Fibroblast of pulmonary artery (primary cell): ENCODE measurements around the gene CNTNAP2.

Experiments
- DNase-seq: peaks from one replicate; pipeline ENCODE4 v3.0.0-alpha.2; 2010; ENCODE audit warnings: low read depth
- H3K4me3 ChIP-seq: replicated peaks from 2 replicates; pipeline ENCODE4 v1.5.1; 2011; ENCODE audit warnings: low read depth, mild to moderate bottlenecking, control low read depth, low read length, moderate library complexity
- TF ChIP-seq, protein P1 (sequence below): IDR thresholded peaks from 2 replicates; pipeline ENCODE4 v1.5.1; 2011; ENCODE audit warnings: mild to moderate bottlenecking, control low read depth, low read length, inconsistent platforms; ENCODE audit errors: missing control alignments

CNTNAP2 gene

DNA sequence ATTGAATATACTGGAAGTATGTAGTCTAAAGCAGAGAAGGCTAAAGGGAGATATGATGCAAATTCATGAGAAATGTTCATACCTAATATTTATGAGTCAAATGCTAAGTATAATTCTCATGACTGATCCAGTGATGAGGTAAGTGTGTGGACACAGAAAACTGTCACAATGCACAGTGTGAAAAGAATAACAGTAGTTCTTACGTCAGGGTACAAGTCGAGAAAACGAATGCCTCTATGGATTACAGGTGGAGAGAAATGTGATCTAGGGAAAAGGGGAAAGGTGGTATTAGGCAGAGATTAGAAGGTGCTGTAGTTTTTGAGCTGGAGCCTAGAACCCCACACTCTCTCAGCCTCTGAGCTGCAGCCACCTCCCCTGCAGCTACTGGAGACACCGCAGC, 542.0 kb downstream of the CNTNAP2 start:
- no peak for DNase-seq
- TF ChIP-seq, protein P1, sequence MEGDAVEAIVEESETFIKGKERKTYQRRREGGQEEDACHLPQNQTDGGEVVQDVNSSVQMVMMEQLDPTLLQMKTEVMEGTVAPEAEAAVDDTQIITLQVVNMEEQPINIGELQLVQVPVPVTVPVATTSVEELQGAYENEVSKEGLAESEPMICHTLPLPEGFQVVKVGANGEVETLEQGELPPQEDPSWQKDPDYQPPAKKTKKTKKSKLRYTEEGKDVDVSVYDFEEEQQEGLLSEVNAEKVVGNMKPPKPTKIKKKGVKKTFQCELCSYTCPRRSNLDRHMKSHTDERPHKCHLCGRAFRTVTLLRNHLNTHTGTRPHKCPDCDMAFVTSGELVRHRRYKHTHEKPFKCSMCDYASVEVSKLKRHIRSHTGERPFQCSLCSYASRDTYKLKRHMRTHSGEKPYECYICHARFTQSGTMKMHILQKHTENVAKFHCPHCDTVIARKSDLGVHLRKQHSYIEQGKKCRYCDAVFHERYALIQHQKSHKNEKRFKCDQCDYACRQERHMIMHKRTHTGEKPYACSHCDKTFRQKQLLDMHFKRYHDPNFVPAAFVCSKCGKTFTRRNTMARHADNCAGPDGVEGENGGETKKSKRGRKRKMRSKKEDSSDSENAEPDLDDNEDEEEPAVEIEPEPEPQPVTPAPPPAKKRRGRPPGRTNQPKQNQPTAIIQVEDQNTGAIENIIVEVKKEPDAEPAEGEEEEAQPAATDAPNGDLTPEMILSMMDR: no peak

DNA sequence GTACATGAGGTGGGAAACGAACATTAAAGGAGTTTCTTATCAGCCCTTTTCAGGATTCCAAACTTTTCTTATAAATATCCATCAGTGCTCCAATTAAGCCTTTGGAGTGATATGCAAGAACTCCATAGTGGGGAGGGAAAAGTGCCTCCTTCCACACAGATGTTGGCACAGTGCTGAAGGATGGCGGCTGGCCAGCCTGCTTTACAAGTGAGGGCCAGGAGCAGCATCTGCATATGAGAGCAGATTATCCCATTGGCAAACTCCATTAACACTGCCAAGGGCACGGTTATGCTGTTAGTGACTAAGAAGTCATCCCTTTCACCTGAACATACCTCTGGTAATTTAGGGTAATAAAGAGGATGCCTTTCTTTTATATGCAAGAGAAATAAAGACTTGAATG, 543.1 kb downstream of the CNTNAP2 start:
- TF ChIP-seq, protein P1: no peak
- H3K4me3 ChIP-seq: no peak overlapping the region
- no peak for DNase-seq

More for the DNA sequence above, 542.0 kb downstream of the CNTNAP2 start:
- no peak overlapping the region for H3K4me3 ChIP-seq

DNA sequence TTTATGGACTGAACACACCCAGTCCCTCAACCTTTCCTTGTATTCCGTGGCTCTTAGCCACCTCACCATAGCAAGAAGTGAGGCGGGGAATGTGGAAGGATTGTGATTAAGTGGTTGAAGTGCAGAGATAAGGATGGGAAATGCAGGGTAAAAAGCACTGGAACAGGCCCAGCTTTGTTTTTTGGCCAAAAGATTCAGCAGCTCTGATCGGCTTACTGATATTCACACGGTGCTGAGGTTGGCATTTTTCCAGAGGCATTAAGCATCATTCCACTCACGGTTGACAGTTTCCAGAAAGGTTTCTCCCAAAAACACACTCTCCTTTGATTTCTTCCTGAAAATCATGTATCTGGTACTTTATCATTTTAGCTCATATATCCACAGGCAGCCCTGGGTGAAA, 544.2 kb downstream of the CNTNAP2 start:
- TF ChIP-seq, protein P1: no peak
- no peak for DNase-seq
- no peak overlapping the region for H3K4me3 ChIP-seq

DNA sequence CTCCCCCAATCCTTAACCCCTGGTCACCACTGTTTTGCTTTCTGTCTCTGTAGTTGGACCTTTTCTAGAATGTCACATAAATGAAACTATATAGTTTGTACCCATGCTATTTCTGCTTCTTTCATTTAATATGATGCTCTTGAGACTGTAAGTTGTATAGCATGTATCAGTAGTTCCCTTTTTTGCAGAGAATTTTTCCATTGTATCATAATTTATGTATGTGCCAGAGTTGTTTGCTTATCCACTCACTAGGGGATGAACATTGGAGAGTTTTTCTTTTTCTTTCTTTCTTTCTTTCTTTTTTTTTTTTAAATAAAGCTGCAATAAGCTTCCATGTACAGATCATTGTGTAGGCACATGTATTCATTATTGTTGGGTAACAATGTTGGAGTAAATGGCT, 544.8 kb downstream of the CNTNAP2 start:
- no peak for DNase-seq
- H3K4me3 ChIP-seq: no peak overlapping the region
- TF ChIP-seq, protein P1: no peak

DNA sequence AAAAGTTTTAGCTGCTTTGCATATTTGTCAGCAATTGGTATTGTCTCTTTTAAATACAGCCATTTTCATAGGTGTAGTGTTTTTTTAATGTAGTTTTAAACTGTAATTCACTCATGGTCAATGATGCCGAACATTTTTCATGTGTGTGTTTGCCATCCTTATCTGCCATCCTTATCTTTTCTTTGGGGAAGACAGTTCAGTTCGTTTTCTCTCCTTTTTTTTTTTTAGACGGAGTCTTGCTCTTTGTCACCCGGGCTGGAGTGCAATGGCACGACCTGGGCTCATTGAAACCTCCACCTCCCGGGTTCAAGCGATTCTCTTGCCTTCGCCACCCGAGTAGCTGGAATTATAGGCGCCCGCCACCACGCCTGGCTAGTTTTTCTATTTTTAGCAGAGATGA, 545.3 kb downstream of the CNTNAP2 start:
- TF ChIP-seq, protein P1: no peak
- H3K4me3 ChIP-seq: no peak overlapping the region
- no peak for DNase-seq

DNA sequence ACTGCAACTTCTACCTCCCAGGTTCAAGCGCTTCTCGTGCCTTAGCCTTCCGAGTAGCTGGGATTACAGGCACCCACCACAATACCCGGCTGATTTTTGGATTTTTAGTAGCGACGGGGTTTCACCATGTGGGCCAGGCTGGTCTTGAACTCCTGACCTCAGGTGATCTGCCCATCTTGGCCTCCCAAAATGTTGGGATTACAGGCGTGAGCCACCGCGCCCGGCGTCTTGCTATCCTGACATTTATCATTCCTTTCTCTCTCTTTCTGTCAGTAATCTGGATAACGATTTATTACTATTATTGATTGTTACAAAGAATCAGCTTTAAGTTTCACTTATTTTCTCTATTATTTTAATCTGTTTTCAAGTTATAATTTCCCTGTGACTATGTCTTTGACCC, 548.4 kb downstream of the CNTNAP2 start:
- DNase-seq: no peak

DNA sequence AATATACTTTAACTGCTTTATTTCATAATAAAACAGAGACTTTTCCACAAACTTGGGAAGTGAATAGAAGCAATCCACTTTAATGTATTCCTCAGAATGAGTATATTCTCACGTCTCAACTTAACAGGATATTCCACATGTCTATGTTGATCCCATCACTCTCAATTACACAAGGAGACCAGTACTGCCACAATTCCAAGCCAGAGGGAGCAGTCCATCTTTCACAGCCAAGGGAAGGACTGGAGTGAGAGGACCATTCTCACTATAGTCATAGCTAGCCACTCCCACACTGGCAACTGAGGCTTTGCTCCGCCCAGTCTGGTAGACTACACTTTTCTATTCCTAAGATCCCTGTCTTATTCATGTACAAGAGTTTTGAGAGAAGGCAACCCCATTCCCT, 553.9 kb downstream of the CNTNAP2 start:
- DNase-seq: no peak
- TF ChIP-seq, protein P1: no peak
- H3K4me3 ChIP-seq: no peak overlapping the region

More for the DNA sequence above, 548.4 kb downstream of the CNTNAP2 start:
- no peak overlapping the region for H3K4me3 ChIP-seq
- TF ChIP-seq, protein P1: no peak
